NT2/D1 (cell line): ENCODE measurements around the gene DCDC2.

Source experiments
- SUZ12 ChIP-seq: IDR thresholded peaks from 2 replicates; pipeline ENCODE4 v1.6.1; 2011; ENCODE audit not compliant: insufficient read length, insufficient read depth; ENCODE audit errors: extremely low read depth
- YY1 ChIP-seq: IDR thresholded peaks from 2 replicates; pipeline ENCODE4 v1.6.1; 2011; ENCODE audit not compliant: insufficient read length, insufficient read depth
- ZNF274 ChIP-seq: IDR thresholded peaks from 2 replicates; pipeline ENCODE4 v1.6.1; 2011; ENCODE audit warnings: mild to moderate bottlenecking, low read depth, low read length

DNA sequence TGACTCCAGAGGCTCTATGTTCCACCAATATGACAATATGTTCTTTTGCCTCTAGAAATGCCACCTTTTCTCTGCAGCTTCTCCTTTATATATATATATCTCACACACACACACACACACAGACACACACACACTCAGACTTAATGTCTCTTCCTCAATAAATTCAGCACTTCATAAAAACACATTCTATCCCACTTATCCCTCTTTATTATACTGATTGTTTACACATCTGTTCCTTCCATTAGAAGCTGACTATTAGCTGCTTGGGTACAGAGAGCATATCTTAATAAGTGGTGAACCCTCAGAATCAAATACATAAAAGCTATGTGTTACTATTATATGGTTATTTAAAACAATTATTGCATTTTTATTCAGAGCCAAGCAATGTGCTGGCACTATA lies 208.6 kb downstream of the DCDC2 start:
- TF ChIP-seq YY1: no peak
- TF ChIP-seq ZNF274: no peak
- TF ChIP-seq SUZ12: no peak
